IMR-90 (cell line): ENCODE data around the gene CNTN4. TPM values are rescaled to one million over a fixed set of nuclear protein-coding genes. Genes with fewer than 3 reads are reported as not detected.

Experiments
- ATAC-seq: fragments of 200-7000 bp; cut with Tn5 transposase; 2 replicates; pipeline ENCODE4 v1.9.1; 2020; ENCODE audit warnings: low read depth, mild to moderate bottlenecking, moderate library complexity
- BruUV-seq: library from RNA; stranded (reverse); fragments of 400-500 nt; replicated peaks from 2 replicates; lab custom pipeline; 2021; lab: Mats Ljungman, UMichigan
- CTCF ChIA-PET: fragments of 300-600 bp; formaldehyde crosslinking; extraction: SDS; loops from one replicate; lab custom pipeline; 2021; ENCODE audit warnings: antibody characterized with exemption; lab: Yijun Ruan, JAX
- POLR2A ChIA-PET: fragments of 300-600 bp; sonication (Branson Sonifier 250); formaldehyde crosslinking; loops from one replicate; lab custom pipeline; 2022; ENCODE audit warnings: antibody characterized with exemption; ENCODE audit not compliant: unreplicated experiment; lab: Charles Lee
- DNase-seq: peaks from one replicate; pipeline ENCODE4 v3.0.0; 2013
- H2AFZ ChIP-seq: replicated peaks from 2 replicates; pipeline ENCODE3; 2013; ENCODE audit warnings: low read length, mild to moderate bottlenecking; ENCODE audit not compliant: poor library complexity
- H2AK5ac ChIP-seq: 2 replicates; pipeline ENCODE4 v1.6.1; 2013; ENCODE audit warnings: low read depth, low read length, inconsistent platforms
- H2AK9ac ChIP-seq: replicated peaks from 2 replicates; pipeline ENCODE3; 2013; ENCODE audit warnings: mild to moderate bottlenecking, low read depth, low read length, moderate library complexity; ENCODE audit not compliant: poor library complexity
- H2BK120ac ChIP-seq: 2 replicates; pipeline ENCODE4 v1.6.1; 2013; ENCODE audit warnings: low read depth, low read length, inconsistent platforms
- H2BK15ac ChIP-seq: 3 replicates; pipeline ENCODE4 v1.6.1; 2013; ENCODE audit warnings: low read depth, low read length, inconsistent platforms
- H2BK20ac ChIP-seq: 2 replicates; pipeline ENCODE4 v1.6.1; 2013; ENCODE audit warnings: low read depth, mild to moderate bottlenecking, inconsistent platforms, low read length, moderate library complexity
- H2BK5ac ChIP-seq: 2 replicates; pipeline ENCODE4 v1.6.1; 2013; ENCODE audit warnings: mild to moderate bottlenecking, low read depth, low read length, inconsistent platforms; ENCODE audit not compliant: poor library complexity, severe bottlenecking
- H3K14ac ChIP-seq: replicated peaks from 2 replicates; pipeline ENCODE4 v1.6.1; 2013; ENCODE audit warnings: low read depth, low read length, inconsistent platforms
- H3K18ac ChIP-seq: 2 replicates; pipeline ENCODE4 v1.6.1; 2013; ENCODE audit warnings: low read depth, low read length, control low read depth
- H3K23ac ChIP-seq: 2 replicates; pipeline ENCODE4 v1.6.1; 2013; ENCODE audit warnings: low read depth, low read length, inconsistent platforms
- H3K27ac ChIP-seq: 2 replicates; pipeline ENCODE4 v1.5.1; 2013; ENCODE audit warnings: mild to moderate bottlenecking, control low read depth, low read length; ENCODE audit not compliant: insufficient read depth
- H3K27me3 ChIP-seq: 2 replicates; pipeline ENCODE4 v1.6.1; 2013; ENCODE audit warnings: low read length; ENCODE audit not compliant: control insufficient read depth, insufficient read depth
- H3K36me3 ChIP-seq: 2 replicates; pipeline ENCODE4 v1.6.1; 2013; ENCODE audit warnings: low read length, mixed read lengths; ENCODE audit not compliant: control insufficient read depth, insufficient read depth
- H3K4ac ChIP-seq: 2 replicates; pipeline ENCODE4 v1.6.1; 2013; ENCODE audit warnings: low read depth, low read length, inconsistent platforms
- H3K4me1 ChIP-seq: 2 replicates; pipeline ENCODE4 v1.6.1; 2013; ENCODE audit warnings: low read length, mixed read lengths; ENCODE audit not compliant: control insufficient read depth, insufficient read depth
- H3K4me2 ChIP-seq: 2 replicates; pipeline ENCODE4 v1.6.1; 2013; ENCODE audit warnings: low read depth, mild to moderate bottlenecking, control low read depth, low read length, moderate library complexity
- H3K4me3 ChIP-seq: 2 replicates; pipeline ENCODE4 v1.5.1; 2013; ENCODE audit warnings: low read depth, mild to moderate bottlenecking, control low read depth, low read length, moderate library complexity; ENCODE audit not compliant: insufficient read depth
- H3K56ac ChIP-seq: 2 replicates; pipeline ENCODE4 v1.6.1; 2013; ENCODE audit warnings: low read length, inconsistent platforms; ENCODE audit not compliant: insufficient read depth; ENCODE audit errors: extremely low read depth
- H3K79me1 ChIP-seq, 2 experiments: 2 replicates each; pipeline ENCODE4 v1.6.1; 2013; ENCODE audit warnings: low read length in 2 of 2, inconsistent platforms in 1 of 2, low read depth in 1 of 2
- H3K9ac ChIP-seq: 2 replicates; pipeline ENCODE4 v1.6.1; 2013; ENCODE audit warnings: low read depth, low read length, control low read depth
- H3K9me1 ChIP-seq: 2 replicates; pipeline ENCODE4 v1.6.1; 2013; ENCODE audit warnings: low read length, inconsistent platforms; ENCODE audit not compliant: insufficient read depth
- H3K9me3 ChIP-seq: 2 replicates; pipeline ENCODE4 v1.6.1; 2013; ENCODE audit warnings: low read length; ENCODE audit not compliant: control insufficient read depth, insufficient read depth
- H4K20me1 ChIP-seq: 2 replicates; pipeline ENCODE4 v1.6.1; 2013; ENCODE audit warnings: low read length, inconsistent platforms; ENCODE audit not compliant: insufficient read depth
- H4K5ac ChIP-seq: 2 replicates; pipeline ENCODE4 v1.6.1; 2013; ENCODE audit warnings: mild to moderate bottlenecking, low read depth, low read length, control low read depth
- H4K8ac ChIP-seq, 2 experiments: 2 replicates each; pipeline ENCODE4 v1.6.1; 2013; ENCODE audit warnings: low read depth in 2 of 2, low read length in 2 of 2, control low read depth in 1 of 2, inconsistent platforms in 1 of 2
- H4K91ac ChIP-seq: 2 replicates; pipeline ENCODE4 v1.6.1; 2013; ENCODE audit warnings: low read depth, low read length, inconsistent platforms; ENCODE audit not compliant: insufficient read depth
- BHLHE40 ChIP-seq: fragments of 150-350 bp; IDR thresholded peaks from 2 replicates; pipeline ENCODE4 v1.6.1; 2016; ENCODE audit warnings: mild to moderate bottlenecking, low read depth, low read length
- CEBPB ChIP-seq: IDR thresholded peaks from 2 replicates; pipeline ENCODE4 v1.6.1; 2012; ENCODE audit warnings: low read depth, low read length, improper control_type of control experiment
- CHD1 ChIP-seq: IDR thresholded peaks from 2 replicates; pipeline ENCODE4 v1.6.1; 2012; ENCODE audit warnings: low read depth, low read length, improper control_type of control experiment
- RAD21 ChIP-seq: IDR thresholded peaks from 2 replicates; pipeline ENCODE4 v1.6.1; 2012; ENCODE audit warnings: low read length, improper control_type of control experiment
- RFX5 ChIP-seq: IDR thresholded peaks from 2 replicates; pipeline ENCODE4 v1.8.0; 2012; ENCODE audit warnings: low read depth, mild to moderate bottlenecking, low read length, moderate library complexity
- WGBS, 2 experiments: methylation state at CpG; one replicate each; pipeline versions ENCODE4 v1.1.5 to v1.1.7; 2013; ENCODE audit warnings: missing lambda C conversion rate in 2 of 2; ENCODE audit not compliant: insufficient read length in 1 of 2; ENCODE audit errors: extremely low coverage in 2 of 2; 5-methylcytosine and 5-hydroxymethylcytosine counted together
- dilution Hi-C: fragments of 300-500 bp; cut with HindIII; formaldehyde crosslinking; loops from one replicate; pipeline ENCODE4 v1.14.3; 2018; ENCODE audit warnings: low sequenced_read_pairs; ENCODE audit not compliant: unreplicated experiment
- in situ Hi-C: fragments of 300-500 bp; cut with MboI; formaldehyde crosslinking; loops from 3 replicates; pipeline ENCODE4 v1.14.3; 2019; ENCODE audit warnings: low sequenced_read_pairs, inconsistent platforms, mixed read lengths
- intact Hi-C: fragments of 100-400 bp; cut with micrococcal nuclease; formaldehyde crosslinking; loops from 2 replicates; pipeline ENCODE4 v1.10.0; 2022
- polyA plus RNA-seq, 3 experiments: library from polyadenylated mRNA; depleted of rRNA; stranded (reverse); fragments of >200 nt; gene quantifications; 2 replicates each; pipeline ENCODE4 v1.2.3, GENCODE V29; 2012; ENCODE audit warnings: low replicate concordance in 1 of 3
- total RNA-seq: library from RNA; depleted of rRNA; stranded (reverse); fragments of >200 nt; gene quantifications from 2 replicates; pipeline ENCODE4 v1.2.3, GENCODE V29; 2012

Gene CNTN4
- total and polyA plus RNA-seq, 2 of the 4 experiments (the other 2 are of a cell fraction), result under 0.01 TPM; not detected in 1

DNA sequence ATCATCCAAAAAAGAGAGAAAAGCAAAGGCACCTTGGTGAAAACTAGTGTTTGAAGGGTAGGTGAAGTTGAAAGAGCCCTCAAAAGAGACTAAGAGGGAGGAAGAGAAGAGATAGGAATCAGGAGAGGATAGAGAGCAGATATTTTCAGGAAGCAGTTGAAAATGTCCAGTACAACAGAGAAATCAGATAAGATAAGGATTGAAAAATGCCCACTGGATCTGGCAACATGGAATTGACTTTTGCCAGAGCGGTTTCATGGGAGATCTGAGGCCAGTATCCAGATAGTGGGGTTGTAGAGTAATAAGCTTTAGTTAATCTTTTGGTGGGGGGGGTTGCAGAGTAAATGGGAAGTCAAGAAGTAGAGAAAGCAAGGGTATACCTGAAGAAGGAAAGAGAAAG lies 674.1 kb downstream of the CNTN4 start:
- Histone ChIP-seq H3K4me1 (no peaks in the 10 kb centered on the region), H3K4ac (no peak overlapping the region), H3K4me2 (no peak overlapping the region), H2AK9ac (no peak overlapping the region), H3K79me1 (no peaks in the 10 kb centered on the region), H3K56ac (no peak overlapping the region), H4K20me1 (no peaks in the 10 kb centered on the region), H2AK5ac (no peak overlapping the region), H3K9me1 (no peaks in the 10 kb centered on the region), H2BK120ac (no peak overlapping the region), H2AFZ (no peak overlapping the region), H4K5ac (no peak overlapping the region), H3K18ac (no peak overlapping the region), H3K27ac (no peak overlapping the region), H2BK15ac (no peak overlapping the region), H2BK5ac (no peak overlapping the region), H4K91ac (no peak overlapping the region), H3K27me3 (no peaks in the 10 kb centered on the region), H3K9me3 (peaks cover 9% of the 10 kb centered on the region), H4K8ac (no peak overlapping the region), H2BK20ac (no peak overlapping the region), H3K9ac (no peak overlapping the region), H3K4me3 (no peak overlapping the region), H3K14ac (no peak overlapping the region), H3K23ac (no peak overlapping the region), H3K36me3 (no peaks in the 10 kb centered on the region)
- no CpG with 5 or more reads among the region's 1 CpG for WGBS, 2 experiments
- no peak for TF ChIP-seq RFX5
- TF ChIP-seq RAD21, result no peak
- no peak for TF ChIP-seq CHD1
- no peak for TF ChIP-seq BHLHE40
- TF ChIP-seq CEBPB, result no peak
- intact Hi-C loops, result no loop called here
- dilution Hi-C loops, result no loop called here
- ChIA-PET POLR2A (no interaction called here), CTCF (no interaction called here)
- ATAC-seq (no peak), DNase-seq (no peak)
- in situ Hi-C loops, result no loop called here
- no TSS peak for BruUV-seq
